ENCODE data around the gene GABPB1.
"Not testable (repeated sequence)": the region's sequence is repeated elsewhere in the genome, so short reads cannot be mapped to it uniquely, and the experiment has no call there.

Gene GABPB1

GRCh38 chr15:50354838-50355618, at the start of gene GABPB1:
Gene GABPB1, minus strand, starts transcription at chr15:50355198. Its CDS starts 45,400 bp downstream, at chr15:50309798.
- peak; percentile 93 for DNase-seq

- DNase-seq: not testable (repeated sequence)
Measured at GRCh38 chr15:50391561-50391960, 36.6 kb upstream of the GABPB1 start.

- no peak for DNase-seq
Measured at GRCh38 chr15:50390554-50391264, 35.7 kb upstream of the GABPB1 start.

- not testable (repeated sequence) for DNase-seq
Measured at GRCh38 chr15:50382408-50382807, 27.4 kb upstream of the GABPB1 start.

GRCh38 chr15:50381438-50381837, 26.4 kb upstream of the GABPB1 start:
- no peak for DNase-seq

GRCh38 chr15:50380089-50380488, 25.1 kb upstream of the GABPB1 start:
- DNase-seq: no peak

- not testable (repeated sequence) for DNase-seq
Measured at GRCh38 chr15:50379413-50379812, 24.4 kb upstream of the GABPB1 start.

GRCh38 chr15:50378776-50379175, 23.8 kb upstream of the GABPB1 start:
- no peak for DNase-seq

- DNase-seq: no peak
Measured at GRCh38 chr15:50377867-50378751, 23.1 kb upstream of the GABPB1 start.

- not testable (repeated sequence) for DNase-seq
Measured at GRCh38 chr15:50369564-50369963, 14.6 kb upstream of the GABPB1 start.

GRCh38 chr15:50365971-50366370, 11.0 kb upstream of the GABPB1 start:
- no peak for DNase-seq

GRCh38 chr15:50365570-50365969, 10.6 kb upstream of the GABPB1 start:
- DNase-seq: no peak

GRCh38 chr15:50363612-50364011, 8.6 kb upstream of the GABPB1 start:
- no peak for DNase-seq

- DNase-seq: no peak
Measured at GRCh38 chr15:50361756-50362155, 6.8 kb upstream of the GABPB1 start.

- peak; percentile 63 for DNase-seq
Measured at GRCh38 chr15:50358845-50359244, 3.8 kb upstream of the GABPB1 start.

- DNase-seq: no peak
Measured at GRCh38 chr15:50355980-50356379, 982 bp upstream of the GABPB1 start.

GRCh38 chr15:50355619-50355905, 564 bp upstream of the GABPB1 start:
- no peak for DNase-seq

GRCh38 chr15:50353975-50354837, 792 bp downstream of the GABPB1 start:
- peak; percentile 76 for DNase-seq

GRCh38 chr15:50353251-50353974, 1.6 kb downstream of the GABPB1 start:
- DNase-seq: no peak

- DNase-seq: no peak
Measured at GRCh38 chr15:50350621-50351020, 4.4 kb downstream of the GABPB1 start.

GRCh38 chr15:50345298-50345697, 9.7 kb downstream of the GABPB1 start:
- no peak for DNase-seq

GRCh38 chr15:50344006-50344464, 11.0 kb downstream of the GABPB1 start:
- DNase-seq: no peak
